OCI-LY3 (cell line): ENCODE results near the gene RAB40A.
"Not testable (repeated sequence)": the region's sequence is repeated elsewhere in the genome, so short reads cannot be mapped to it uniquely, and the experiment has no call there.

Experiments used
- H2AFZ ChIP-seq: fragments of 200-600, 300-600 bp; shearing (Covaris generic); 2 replicates; pipeline ENCODE4 v1.6.0; 2014; ENCODE audit warnings: antibody characterized with exemption, low read depth, low read length
- H3K27ac ChIP-seq: fragments of 200-600, 300-600 bp; sonication (generic); 2 replicates; pipeline ENCODE4 v1.5.1; 2014; ENCODE audit warnings: mild to moderate bottlenecking, low read length, moderate library complexity, mixed read lengths
- H3K27me3 ChIP-seq: fragments of 200-600, 300-600 bp; sonication (generic); 2 replicates; pipeline ENCODE4 v1.6.1; 2014; ENCODE audit warnings: low read depth, low read length, mixed read lengths
- H3K36me3 ChIP-seq: fragments of 200-600, 300-600 bp; sonication (generic); replicated peaks from 2 replicates; pipeline ENCODE3; 2014; ENCODE audit warnings: low read depth, low read length, mixed read lengths
- H3K4me1 ChIP-seq: fragments of 300-600, 200-600 bp; sonication (generic); 2 replicates; pipeline ENCODE4 v1.6.1; 2014; ENCODE audit warnings: low read length, mixed read lengths
- H3K4me2 ChIP-seq: fragments of 200-600, 300-600 bp; sonication (generic); 2 replicates; pipeline ENCODE4 v1.6.1; 2014; ENCODE audit warnings: low read length, mixed read lengths
- H3K4me3 ChIP-seq: fragments of 300-600, 200-600 bp; sonication (generic); 2 replicates; pipeline ENCODE4 v1.5.1; 2014; ENCODE audit warnings: antibody characterized with exemption, mild to moderate bottlenecking, low read length, moderate library complexity
- H3K79me2 ChIP-seq: fragments of 300-600, 200-600 bp; shearing (Covaris generic); 2 replicates; pipeline ENCODE4 v1.6.1; 2014; ENCODE audit warnings: mild to moderate bottlenecking, low read length, mixed read lengths
- H3K9ac ChIP-seq: fragments of 300-600, 200-600 bp; shearing (Covaris generic); 2 replicates; pipeline ENCODE4 v1.6.0; 2014; ENCODE audit warnings: mild to moderate bottlenecking, low read length, moderate library complexity
- H3K9me3 ChIP-seq: fragments of 200-600, 300-600 bp; shearing (Covaris generic); 2 replicates; pipeline ENCODE4 v1.6.1; 2014; ENCODE audit warnings: low read length, mixed read lengths; ENCODE audit not compliant: insufficient read depth
- H4K20me1 ChIP-seq: fragments of 200-600, 300-600 bp; sonication (generic); 2 replicates; pipeline ENCODE4 v1.6.1; 2016; ENCODE audit warnings: low read length, mixed read lengths; ENCODE audit not compliant: insufficient read depth
- EZH2phosphoT487 ChIP-seq: fragments of 200-600 bp; shearing (Covaris generic); IDR thresholded peaks from 2 replicates; pipeline ENCODE4 v1.6.1; 2018; ENCODE audit warnings: antibody characterized with exemption, mixed run types, low read depth
- TF ChIP-seq, protein P1 (sequence below): fragments of 200-600, 300-600 bp; sonication (generic); IDR thresholded peaks from 2 replicates; pipeline ENCODE4 v1.5.1; 2014; ENCODE audit warnings: antibody characterized with exemption, low read length, low read depth

Gene RAB40A

DNA sequence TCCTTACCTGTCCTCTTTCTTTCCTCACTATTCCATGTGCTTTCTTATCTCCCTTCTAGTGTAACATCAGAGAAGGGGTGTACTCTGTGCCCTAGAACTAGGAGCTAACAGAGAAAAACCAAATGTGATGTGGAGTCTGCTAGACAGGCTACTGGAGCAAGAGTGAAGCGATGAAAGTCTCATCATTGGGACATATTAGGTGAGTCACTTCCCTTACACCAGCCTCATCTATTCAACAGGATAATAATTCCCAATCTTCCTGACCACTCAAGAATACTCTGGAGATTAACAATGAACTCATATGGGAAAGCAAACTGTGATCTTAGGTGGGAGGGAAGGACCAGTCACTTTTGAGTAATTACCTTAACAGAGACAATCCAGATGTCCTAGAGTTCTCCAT, 58.1 kb downstream of the RAB40A start:
- Histone ChIP-seq H3K36me3 (no peaks in the 10 kb centered on the region), H3K4me2 (no peak overlapping the region), H3K4me3 (no peak overlapping the region), H3K9ac (no peak overlapping the region), H4K20me1 (no peaks in the 10 kb centered on the region), H3K9me3 (no peaks in the 10 kb centered on the region), H3K27ac (no peak overlapping the region), H3K79me2 (no peaks in the 10 kb centered on the region), H3K4me1 (peaks cover 2% of the 10 kb centered on the region; the same call in 1 of the 2 replicates), H2AFZ (no peak overlapping the region), H3K27me3 (no peaks in the 10 kb centered on the region)
- no peak for TF ChIP-seq EZH2phosphoT487
- TF ChIP-seq, protein P1, sequence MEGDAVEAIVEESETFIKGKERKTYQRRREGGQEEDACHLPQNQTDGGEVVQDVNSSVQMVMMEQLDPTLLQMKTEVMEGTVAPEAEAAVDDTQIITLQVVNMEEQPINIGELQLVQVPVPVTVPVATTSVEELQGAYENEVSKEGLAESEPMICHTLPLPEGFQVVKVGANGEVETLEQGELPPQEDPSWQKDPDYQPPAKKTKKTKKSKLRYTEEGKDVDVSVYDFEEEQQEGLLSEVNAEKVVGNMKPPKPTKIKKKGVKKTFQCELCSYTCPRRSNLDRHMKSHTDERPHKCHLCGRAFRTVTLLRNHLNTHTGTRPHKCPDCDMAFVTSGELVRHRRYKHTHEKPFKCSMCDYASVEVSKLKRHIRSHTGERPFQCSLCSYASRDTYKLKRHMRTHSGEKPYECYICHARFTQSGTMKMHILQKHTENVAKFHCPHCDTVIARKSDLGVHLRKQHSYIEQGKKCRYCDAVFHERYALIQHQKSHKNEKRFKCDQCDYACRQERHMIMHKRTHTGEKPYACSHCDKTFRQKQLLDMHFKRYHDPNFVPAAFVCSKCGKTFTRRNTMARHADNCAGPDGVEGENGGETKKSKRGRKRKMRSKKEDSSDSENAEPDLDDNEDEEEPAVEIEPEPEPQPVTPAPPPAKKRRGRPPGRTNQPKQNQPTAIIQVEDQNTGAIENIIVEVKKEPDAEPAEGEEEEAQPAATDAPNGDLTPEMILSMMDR: no peak

DNA sequence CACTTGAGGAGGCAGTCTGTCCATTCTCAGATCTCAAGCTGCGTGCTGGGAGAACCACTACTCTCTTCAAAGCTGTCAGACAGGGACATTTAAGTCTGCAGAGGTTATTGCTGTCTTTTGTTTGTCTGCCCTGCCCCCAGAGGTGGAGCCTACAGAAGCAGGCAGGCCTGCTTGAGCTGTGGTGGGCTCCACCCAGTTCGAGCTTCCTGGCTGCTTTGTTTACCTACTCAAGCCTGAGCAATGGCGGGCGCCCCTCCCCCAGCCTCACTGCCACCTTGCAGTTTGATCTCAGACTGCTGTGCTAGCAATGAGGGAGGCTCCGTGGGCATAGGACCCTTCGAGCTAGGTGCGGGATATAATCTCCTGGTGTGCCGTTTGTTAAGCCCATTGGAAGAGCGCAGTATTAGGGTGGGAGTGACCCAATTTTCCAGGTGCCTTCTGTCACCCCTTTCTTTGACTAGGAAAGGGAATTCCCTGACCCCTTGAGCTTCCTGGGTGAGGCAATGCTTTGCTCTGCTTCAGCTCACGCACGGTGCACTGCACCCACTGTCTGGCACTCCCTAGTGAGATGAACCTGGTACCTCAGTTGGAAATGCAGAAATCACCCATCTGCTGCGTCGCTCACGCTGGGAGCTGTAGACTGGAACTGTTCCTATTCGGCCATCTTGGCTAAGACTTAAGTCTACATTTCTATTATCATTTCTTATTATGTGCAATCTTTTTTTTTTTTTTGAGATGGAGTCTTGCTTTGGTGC, 59.1 kb downstream of the RAB40A start:
- H2AFZ ChIP-seq, H3K4me1 ChIP-seq, H3K36me3 ChIP-seq, H3K9me3 ChIP-seq, H3K4me3 ChIP-seq, H3K79me2 ChIP-seq, H3K27ac ChIP-seq, H4K20me1 ChIP-seq, H3K27me3 ChIP-seq, H3K9ac ChIP-seq, H3K4me2 ChIP-seq: not testable (repeated sequence)

DNA sequence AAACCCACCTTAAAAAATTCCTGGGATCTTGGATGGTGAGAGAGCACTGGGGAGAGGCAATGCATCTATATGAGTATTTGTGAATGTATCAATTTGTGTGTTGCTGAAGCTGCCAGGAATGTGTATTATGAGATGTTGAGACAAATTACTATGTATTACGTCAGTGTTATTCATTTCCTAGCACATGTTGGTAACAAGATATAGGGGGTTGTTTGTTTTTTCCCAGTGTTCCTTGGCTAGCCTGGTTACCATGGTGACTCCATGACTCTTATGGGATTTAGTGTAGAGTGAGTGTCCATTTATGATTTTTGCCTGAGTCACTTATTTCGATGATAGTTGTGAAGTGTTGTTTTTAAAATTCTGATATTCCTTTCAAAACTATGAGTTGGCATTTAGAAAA, 65.6 kb downstream of the RAB40A start:
- Histone ChIP-seq H3K27me3 (no peaks in the 10 kb centered on the region), H3K9me3 (no peaks in the 10 kb centered on the region), H3K9ac (no peak overlapping the region), H3K79me2 (no peaks in the 10 kb centered on the region), H3K4me3 (no peak overlapping the region), H3K4me2 (no peak overlapping the region), H3K4me1 (no peaks in the 10 kb centered on the region), H2AFZ (no peak overlapping the region), H3K27ac (no peak overlapping the region), H3K36me3 (no peaks in the 10 kb centered on the region), H4K20me1 (no peaks in the 10 kb centered on the region)
- TF ChIP-seq EZH2phosphoT487: no peak
- TF ChIP-seq, protein P1: no peak
